ENCODE measurements around the gene STAB1. TPM values are rescaled to one million over a fixed set of nuclear protein-coding genes. Genes with fewer than 3 reads are reported as not detected.

STAB1 gene
- total and polyA plus RNA-seq, 2 of the 13 experiments (the other 11 are each of a cell fraction or from before 2014, with no cell fraction given) = 0.09 to 0.34 TPM

DNA sequence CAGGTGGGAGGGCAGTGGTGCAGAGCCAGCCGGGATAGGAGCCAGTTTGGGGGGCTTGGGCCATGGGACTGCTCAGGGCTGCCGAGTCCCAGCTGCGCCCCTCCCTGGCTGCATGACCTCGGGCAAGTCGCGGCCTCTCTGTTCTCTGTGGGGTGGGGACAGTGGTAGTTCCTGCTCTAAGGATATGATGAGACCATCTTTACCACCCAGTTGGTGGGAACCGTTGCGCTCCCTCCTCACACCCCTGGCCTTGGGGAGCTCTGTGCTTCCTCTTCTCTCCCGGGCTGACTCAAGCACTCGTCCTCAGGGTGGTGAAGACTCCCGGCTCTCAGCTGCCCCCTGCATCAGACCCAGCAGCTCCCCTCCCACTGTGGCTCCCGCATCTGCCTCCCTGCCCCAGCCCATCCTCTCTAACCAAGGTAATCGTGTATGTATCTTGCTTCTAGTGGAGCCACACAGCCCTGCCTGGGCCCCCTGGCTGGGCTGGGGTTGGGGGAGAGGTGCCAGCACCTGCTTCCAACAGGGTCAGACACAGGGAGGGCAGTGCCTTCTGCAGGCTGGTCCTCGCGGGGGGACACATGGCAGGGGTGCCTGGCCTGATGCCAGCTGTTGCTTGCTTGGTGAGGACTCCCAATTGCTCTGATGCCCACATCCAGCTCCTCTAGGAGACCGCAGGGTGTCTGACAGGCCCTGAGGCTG is 15.1 kb upstream of the STAB1 start:
- FAIRE-seq (no peak), ATAC-seq (no peak), DNase-seq (ENCODE audit: low spot score) (no peak)
- Histone ChIP-seq H3K4me1 (ENCODE audit: insufficient read depth, low read length) (peaks cover 11% of the 10 kb centered on the region; the same call in 1 of the 2 replicates), H2AFZ (ENCODE audit: low read length) (no peak overlapping the region), H3K79me2 (ENCODE audit: insufficient read depth, low read length) (no peaks in the 10 kb centered on the region), H3K9me3 (ENCODE audit: low read length) (no peaks in the 10 kb centered on the region), H3K4me2 (ENCODE audit: low read depth, low read length) (no peak overlapping the region), H3K27ac (ENCODE audit: extremely low read length, insufficient read depth, low read length) (no peak overlapping the region), H4K20me1 (ENCODE audit: insufficient read depth, low read length) (no peaks in the 10 kb centered on the region), H3K36me3 (replicated peaks in 1 of 2; ENCODE audit: control insufficient read depth in 1 of 2, insufficient read depth in 2 of 2, low read length in 2 of 2) (peaks cover 36 to 74% of the 10 kb centered on the region in 2 experiments), H3K9ac (ENCODE audit: insufficient read depth, low read depth, low read length) (no peak overlapping the region), H3K4me3 (replicated peaks in 1 of 3; ENCODE audit: insufficient read depth in 1 of 3, low read depth in 2 of 3, low read length in 3 of 3) (no peak overlapping the region), H3K27me3 (ENCODE audit: control insufficient read depth in 1 of 2, insufficient read depth in 2 of 2, low read length in 2 of 2) (no peaks in the 10 kb centered on the region)
- in situ Hi-C loops (cut with HindIII; ENCODE audit: extremely low pct_ligation_motif_present, low pct_unique_long_range_greater_than_20kb) = no loop called here
- BruUV-seq (replicated peaks) = no TSS peak
- ChIA-PET POLR2A (no interaction called here), CTCF (ENCODE audit: low intra/inter-chr PET ratio, low total read pairs) (no interaction called here)
- 97% methylated on average over 8 of the region's 16 CpGs for WGBS (ENCODE audit: low lambda C conversion rate)
- TF ChIP-seq SETDB1 (CRISPR knock-in tag; IDR thresholded peaks at IDR 0.05; ENCODE audit: borderline replicate concordance) (no peak), EED (CRISPR knock-in tag; IDR thresholded peaks at IDR 0.05) (no peak), IKZF4 (CRISPR knock-in tag; IDR thresholded peaks at IDR 0.05; ENCODE audit: borderline replicate concordance, low read depth, not compliant biosample characterization) (no peak), ZNF569 (CRISPR knock-in tag; IDR thresholded peaks at IDR 0.05; ENCODE audit: borderline replicate concordance) (no peak), HHEX (CRISPR knock-in tag; IDR thresholded peaks at IDR 0.05) (no peak), STAT5B (CRISPR knock-in tag; IDR thresholded peaks at IDR 0.05) (no peak), ZNF432 (CRISPR knock-in tag; IDR thresholded peaks at IDR 0.05; ENCODE audit: borderline replicate concordance) (no peak)
- TF ChIP-seq, protein P1, sequence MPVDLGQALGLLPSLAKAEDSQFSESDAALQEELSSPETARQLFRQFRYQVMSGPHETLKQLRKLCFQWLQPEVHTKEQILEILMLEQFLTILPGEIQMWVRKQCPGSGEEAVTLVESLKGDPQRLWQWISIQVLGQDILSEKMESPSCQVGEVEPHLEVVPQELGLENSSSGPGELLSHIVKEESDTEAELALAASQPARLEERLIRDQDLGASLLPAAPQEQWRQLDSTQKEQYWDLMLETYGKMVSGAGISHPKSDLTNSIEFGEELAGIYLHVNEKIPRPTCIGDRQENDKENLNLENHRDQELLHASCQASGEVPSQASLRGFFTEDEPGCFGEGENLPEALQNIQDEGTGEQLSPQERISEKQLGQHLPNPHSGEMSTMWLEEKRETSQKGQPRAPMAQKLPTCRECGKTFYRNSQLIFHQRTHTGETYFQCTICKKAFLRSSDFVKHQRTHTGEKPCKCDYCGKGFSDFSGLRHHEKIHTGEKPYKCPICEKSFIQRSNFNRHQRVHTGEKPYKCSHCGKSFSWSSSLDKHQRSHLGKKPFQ (CRISPR knock-in tag; IDR thresholded peaks at IDR 0.05; ENCODE audit: insufficient replicate concordance) = no peak
- TF ChIP-seq, protein P2, sequence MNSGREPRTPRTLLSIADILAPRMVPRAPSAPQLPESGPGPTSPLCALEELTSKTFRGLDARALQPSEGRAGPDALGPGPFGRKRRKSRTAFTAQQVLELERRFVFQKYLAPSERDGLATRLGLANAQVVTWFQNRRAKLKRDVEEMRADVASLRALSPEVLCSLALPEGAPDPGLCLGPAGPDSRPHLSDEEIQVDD (CRISPR knock-in tag; IDR thresholded peaks at IDR 0.05; ENCODE audit: borderline replicate concordance) = no peak
- TF ChIP-seq, protein P3, sequence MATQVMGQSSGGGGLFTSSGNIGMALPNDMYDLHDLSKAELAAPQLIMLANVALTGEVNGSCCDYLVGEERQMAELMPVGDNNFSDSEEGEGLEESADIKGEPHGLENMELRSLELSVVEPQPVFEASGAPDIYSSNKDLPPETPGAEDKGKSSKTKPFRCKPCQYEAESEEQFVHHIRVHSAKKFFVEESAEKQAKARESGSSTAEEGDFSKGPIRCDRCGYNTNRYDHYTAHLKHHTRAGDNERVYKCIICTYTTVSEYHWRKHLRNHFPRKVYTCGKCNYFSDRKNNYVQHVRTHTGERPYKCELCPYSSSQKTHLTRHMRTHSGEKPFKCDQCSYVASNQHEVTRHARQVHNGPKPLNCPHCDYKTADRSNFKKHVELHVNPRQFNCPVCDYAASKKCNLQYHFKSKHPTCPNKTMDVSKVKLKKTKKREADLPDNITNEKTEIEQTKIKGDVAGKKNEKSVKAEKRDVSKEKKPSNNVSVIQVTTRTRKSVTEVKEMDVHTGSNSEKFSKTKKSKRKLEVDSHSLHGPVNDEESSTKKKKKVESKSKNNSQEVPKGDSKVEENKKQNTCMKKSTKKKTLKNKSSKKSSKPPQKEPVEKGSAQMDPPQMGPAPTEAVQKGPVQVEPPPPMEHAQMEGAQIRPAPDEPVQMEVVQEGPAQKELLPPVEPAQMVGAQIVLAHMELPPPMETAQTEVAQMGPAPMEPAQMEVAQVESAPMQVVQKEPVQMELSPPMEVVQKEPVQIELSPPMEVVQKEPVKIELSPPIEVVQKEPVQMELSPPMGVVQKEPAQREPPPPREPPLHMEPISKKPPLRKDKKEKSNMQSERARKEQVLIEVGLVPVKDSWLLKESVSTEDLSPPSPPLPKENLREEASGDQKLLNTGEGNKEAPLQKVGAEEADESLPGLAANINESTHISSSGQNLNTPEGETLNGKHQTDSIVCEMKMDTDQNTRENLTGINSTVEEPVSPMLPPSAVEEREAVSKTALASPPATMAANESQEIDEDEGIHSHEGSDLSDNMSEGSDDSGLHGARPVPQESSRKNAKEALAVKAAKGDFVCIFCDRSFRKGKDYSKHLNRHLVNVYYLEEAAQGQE (IDR thresholded peaks at IDR 0.05; ENCODE audit: borderline replicate concordance in 1 of 2, low read depth in 1 of 2, low read length in 2 of 2) = no peak
- TF ChIP-seq, protein P4, sequence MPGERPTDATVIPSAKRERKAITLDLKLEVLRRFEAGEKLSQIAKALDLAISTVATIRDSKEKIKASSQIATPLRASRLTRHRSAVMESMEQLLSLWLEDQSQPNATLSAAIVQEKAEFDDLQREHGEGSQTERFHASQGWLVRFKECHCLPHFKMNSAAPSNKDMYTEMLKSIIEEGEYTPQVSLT (CRISPR knock-in tag; IDR thresholded peaks at IDR 0.05; ENCODE audit: borderline replicate concordance, low read depth) = no peak
- intact Hi-C loops (cut with micrococcal nuclease; ENCODE audit: unreplicated experiment) = no loop called here

Data from HepG2 (cell line).